SK-N-SH treated with all-trans-retinoic acid at 6 μM for 48 hours (cell line): ENCODE measurements around the gene LIG1.
A peak's percentile ranks its signal among the peaks of the same experiment; 100 is the strongest.

Experiments
- ATAC-seq: fragments of 200-7000 bp; cut with Tn5 transposase; 3 replicates; pipeline ENCODE4 v1.9.1; 2020; ENCODE audit warnings: mild to moderate bottlenecking, moderate library complexity
- ARNTL ChIP-seq: fragments of 450-650 bp; formaldehyde crosslinking; IDR thresholded peaks from 2 replicates; pipeline ENCODE4 v1.5.0; 2020; ENCODE audit warnings: low read depth, mild to moderate bottlenecking, moderate library complexity, borderline replicate concordance
- BACH2 ChIP-seq: fragments of 250-450 bp; sonication (Bioruptor Pico); IDR thresholded peaks from 2 replicates; pipeline ENCODE4 v1.9.0; 2021; ENCODE audit warnings: mild to moderate bottlenecking, borderline replicate concordance
- CREB5 ChIP-seq: fragments of 250-450 bp; sonication (Bioruptor Pico); IDR thresholded peaks from 2 replicates; pipeline ENCODE4 v1.5.1; 2020; ENCODE audit warnings: low read depth, mild to moderate bottlenecking, moderate library complexity
- CSDC2 ChIP-seq: fragments of 250-450 bp; sonication (Bioruptor Pico); IDR thresholded peaks from 2 replicates; pipeline ENCODE4 v1.5.0; 2020; ENCODE audit warnings: mild to moderate bottlenecking, moderate library complexity
- CSRNP3 ChIP-seq: fragments of 250-450 bp; sonication (Bioruptor Pico); IDR thresholded peaks from 2 replicates; pipeline ENCODE4 v1.5.1; 2021; ENCODE audit warnings: mild to moderate bottlenecking, moderate library complexity
- ESRRG ChIP-seq: fragments of 250-450 bp; sonication (Bioruptor Pico); IDR thresholded peaks from 2 replicates; pipeline ENCODE4 v1.6.1; 2021; ENCODE audit warnings: mild to moderate bottlenecking
- GLIS3 ChIP-seq: fragments of 250-450 bp; sonication (Bioruptor Pico); IDR thresholded peaks from 2 replicates; pipeline ENCODE4 v1.5.0; 2020; ENCODE audit warnings: mild to moderate bottlenecking, moderate library complexity
- ISL1 ChIP-seq: fragments of 250-450 bp; sonication (Bioruptor Pico); IDR thresholded peaks from 2 replicates; pipeline ENCODE4 v2.1.2; 2022; ENCODE audit warnings: mild to moderate bottlenecking, moderate library complexity
- PATZ1 ChIP-seq: fragments of 250-450 bp; sonication (Bioruptor Pico); IDR thresholded peaks from 2 replicates; pipeline ENCODE4 v1.8.0; 2020; ENCODE audit warnings: mild to moderate bottlenecking, moderate library complexity, borderline replicate concordance
- PPARA ChIP-seq: fragments of 250-450 bp; sonication (Bioruptor Pico); IDR thresholded peaks from 2 replicates; pipeline ENCODE4 v1.5.0; 2020; ENCODE audit warnings: mild to moderate bottlenecking, borderline replicate concordance
- RARB ChIP-seq: fragments of 250-450 bp; sonication (Bioruptor Pico); IDR thresholded peaks from 2 replicates; pipeline ENCODE4 v1.8.0; 2021; ENCODE audit warnings: mild to moderate bottlenecking, moderate library complexity
- SNAI2 ChIP-seq: fragments of 250-450 bp; sonication (Bioruptor Pico); IDR thresholded peaks from 2 replicates; pipeline ENCODE4 v1.5.0; 2020; ENCODE audit warnings: mild to moderate bottlenecking, moderate library complexity
- TOX ChIP-seq: fragments of 250-450 bp; sonication (Bioruptor Pico); IDR thresholded peaks from 2 replicates; pipeline ENCODE4 v1.8.0; 2021; ENCODE audit warnings: mild to moderate bottlenecking, moderate library complexity, borderline replicate concordance
- TSHZ2 ChIP-seq: fragments of 250-450 bp; sonication (Bioruptor Pico); IDR thresholded peaks from 2 replicates; pipeline ENCODE4 v1.5.0; 2020; ENCODE audit warnings: mild to moderate bottlenecking, moderate library complexity
- ZC3H10 ChIP-seq: fragments of 250-450 bp; sonication (Bioruptor Pico); IDR thresholded peaks from 2 replicates; pipeline ENCODE4 v1.5.1; 2021; ENCODE audit warnings: mild to moderate bottlenecking, moderate library complexity
- ZFP3 ChIP-seq: fragments of 250-450 bp; sonication (Bioruptor Pico); IDR thresholded peaks from 2 replicates; pipeline ENCODE4 v1.5.0; 2020; ENCODE audit warnings: mild to moderate bottlenecking, moderate library complexity
- ZFP30 ChIP-seq: fragments of 450-650 bp; formaldehyde crosslinking; IDR thresholded peaks from 2 replicates; pipeline ENCODE4 v1.5.0; 2022; ENCODE audit warnings: mild to moderate bottlenecking, moderate library complexity
- ZNF565 ChIP-seq: fragments of 450-650 bp; formaldehyde crosslinking; conservative IDR thresholded peaks from 2 replicates; pipeline ENCODE4 v1.5.0; 2020; ENCODE audit warnings: low read depth, mild to moderate bottlenecking, moderate library complexity
- ZNF70 ChIP-seq: fragments of 450-650 bp; formaldehyde crosslinking; IDR thresholded peaks from 2 replicates; pipeline ENCODE4 v1.5.0; 2020; ENCODE audit warnings: mild to moderate bottlenecking, moderate library complexity
- ZNF8 ChIP-seq: fragments of 450-650 bp; formaldehyde crosslinking; IDR thresholded peaks from 2 replicates; pipeline ENCODE4 v1.5.0; 2020; ENCODE audit warnings: mild to moderate bottlenecking, moderate library complexity

Gene LIG1

GRCh38 chr19:48169939-48170803 is at the start of gene LIG1, which contains the start of gene ZSWIM9:
LIG1 (minus strand) TSS chr19:48170344; CDS start chr19:48165566, 4,778 bp downstream.
ZSWIM9 (plus strand) TSS chr19:48170680; CDS start chr19:48171803, 1,123 bp downstream.
- no peak for TF ChIP-seq CSDC2
- peak; percentile 29; the same call in 1 of the 2 replicates for TF ChIP-seq TSHZ2 (CRISPR knock-in tag)
- ATAC-seq: peak; percentile 95

GRCh38 chr19:48218997-48219396 is 48.9 kb upstream of the LIG1 start:
- TF ChIP-seq ZNF70 (CRISPR knock-in tag): no peak
- peak; percentile 20; the same call in 1 of the 3 replicates for ATAC-seq

GRCh38 chr19:48216933-48217332 is 46.8 kb upstream of the LIG1 start:
- ATAC-seq: no peak
- TF ChIP-seq ZNF565 (CRISPR knock-in tag) (no peak), ZFP3 (CRISPR knock-in tag) (no peak), RARB (CRISPR knock-in tag) (no peak), TSHZ2 (CRISPR knock-in tag) (no peak), ESRRG (CRISPR knock-in tag) (no peak), ARNTL (CRISPR knock-in tag) (no peak), TOX (no peak), SNAI2 (CRISPR knock-in tag) (no peak), ZNF70 (CRISPR knock-in tag) (no peak)
- TF ChIP-seq, all 23 proteins: peak for 0

GRCh38 chr19:48213959-48214358 is 43.8 kb upstream of the LIG1 start:
- no peak for ATAC-seq
- TF ChIP-seq ZC3H10 (CRISPR knock-in tag) (no peak), RARB (CRISPR knock-in tag) (no peak), ZNF8 (CRISPR knock-in tag) (no peak), PPARA (CRISPR knock-in tag) (no peak), CSDC2 (no peak), ZFP30 (CRISPR knock-in tag) (no peak), ZNF70 (CRISPR knock-in tag) (no peak), CREB5 (no peak), PATZ1 (CRISPR knock-in tag) (no peak), GLIS3 (CRISPR knock-in tag) (no peak), BACH2 (CRISPR knock-in tag) (no peak), CSRNP3 (no peak), ISL1 (CRISPR knock-in tag) (no peak), TOX (no peak), ARNTL (CRISPR knock-in tag) (no peak), TSHZ2 (CRISPR knock-in tag) (no peak), ZFP3 (CRISPR knock-in tag) (no peak)
- TF ChIP-seq, all 23 proteins: peak for 0
